Omental fat pad (tissue), 4 donors: ENCODE data around the gene KIFBP. TPM values are rescaled to one million over a fixed set of nuclear protein-coding genes. Genes with fewer than 3 reads are reported as not detected.
"Not testable (repeated sequence)": the region's sequence is repeated elsewhere in the genome, so short reads cannot be mapped to it uniquely, and the experiment has no call there.

Experiments
- ATAC-seq: fragments of 150-250 bp; one replicate; pipeline ENCODE4 v1.9.1; 2016; ENCODE audit warnings: mild to moderate bottlenecking, moderate library complexity; ENCODE audit not compliant: low FRiP score
- DNase-seq: peaks from one replicate; pipeline ENCODE4 v3.0.0-alpha.2; 2019; ENCODE audit warnings: low spot score
- CTCF ChIP-seq, 3 donors: fragments of 450-650 bp; IDR thresholded peaks; one replicate each; pipeline ENCODE4 v1.5.1; 2016 to 2017; ENCODE audit warnings: antibody characterized with exemption in 3 of 3, mild to moderate bottlenecking in 3 of 3, moderate library complexity in 2 of 3
- total RNA-seq, 4 donors: library from RNA; depleted of rRNA; stranded (reverse); fragments of >200 nt; gene quantifications; one replicate each; pipeline ENCODE4 v1.1.0, GENCODE V29; 2016

The KIFBP gene
- total RNA-seq, 4 donors from 2014 or later: 25.0 to 36.4 (median 34.7) TPM

DNA sequence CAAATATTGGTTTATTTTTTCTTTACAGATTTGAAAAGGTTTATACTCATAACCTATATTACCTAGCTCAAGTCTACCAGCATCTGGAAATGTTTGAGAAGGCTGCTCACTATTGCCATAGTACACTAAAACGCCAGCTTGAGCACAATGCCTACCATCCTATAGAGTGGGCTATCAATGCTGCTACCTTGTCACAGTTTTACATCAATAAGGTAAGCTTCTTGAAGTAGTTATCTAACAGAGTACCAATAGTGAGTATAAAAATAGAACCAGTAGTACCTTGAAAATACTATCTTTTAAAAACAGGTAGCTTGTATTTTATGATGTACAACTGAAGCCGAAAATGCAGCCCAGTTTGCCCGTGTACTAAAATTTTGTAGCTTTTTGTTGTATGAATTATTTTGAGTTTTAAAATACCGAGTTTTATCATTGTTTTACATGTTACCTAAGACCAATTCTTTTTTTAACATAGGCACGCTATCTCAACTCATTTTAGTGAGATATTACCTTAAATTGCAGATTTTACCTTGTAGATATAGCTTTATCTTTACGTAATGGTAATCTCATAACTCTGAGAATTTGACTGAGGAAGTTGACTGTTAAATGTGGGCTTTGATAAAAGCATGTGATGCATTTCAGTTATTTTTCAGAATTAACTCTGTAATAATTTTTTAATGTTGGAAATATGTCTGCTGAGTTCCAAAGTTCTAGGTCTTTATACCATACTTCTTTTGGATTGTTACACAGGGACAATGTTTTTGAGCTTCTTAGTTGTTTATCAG is 17.3 kb downstream of the KIFBP start:
- ATAC-seq (no peak), DNase-seq (no peak)
- no peak for TF ChIP-seq CTCF (IDR thresholded peaks at IDR 0.05)

DNA sequence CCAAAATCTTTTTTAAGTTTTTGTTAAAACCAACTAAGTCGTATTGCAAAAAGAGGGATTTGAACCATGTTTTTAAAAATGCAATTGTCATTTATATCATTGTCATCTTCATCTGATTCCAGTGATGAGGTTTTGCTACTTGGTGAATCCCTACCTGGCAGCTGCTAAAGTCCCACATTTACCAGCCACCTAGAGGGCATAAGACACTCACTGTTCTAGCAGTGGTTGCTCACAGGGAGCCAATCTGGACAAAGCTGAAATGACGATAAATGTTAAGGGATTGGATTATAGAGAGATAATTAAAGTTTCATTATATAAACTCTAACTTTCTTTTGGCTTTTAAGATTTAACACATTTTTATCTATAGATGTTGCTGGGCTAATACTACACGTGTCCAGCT is 18.7 kb downstream of the KIFBP start:
- TF ChIP-seq CTCF (IDR thresholded peaks at IDR 0.05): no peak
- ATAC-seq (no peak), DNase-seq (no peak)

- ATAC-seq (peak; percentile 41), DNase-seq (no peak)
- no peak for TF ChIP-seq CTCF (IDR thresholded peaks at IDR 0.05)
These were observed 20.8 kb downstream of the KIFBP start for GRCh38 chr10:69009360-69009759.

- no peak for TF ChIP-seq CTCF (IDR thresholded peaks at IDR 0.05)
- no peak for ATAC-seq
- DNase-seq: no peak
These were observed 21.6 kb downstream of the KIFBP start for GRCh38 chr10:69010151-69010640.

DNA sequence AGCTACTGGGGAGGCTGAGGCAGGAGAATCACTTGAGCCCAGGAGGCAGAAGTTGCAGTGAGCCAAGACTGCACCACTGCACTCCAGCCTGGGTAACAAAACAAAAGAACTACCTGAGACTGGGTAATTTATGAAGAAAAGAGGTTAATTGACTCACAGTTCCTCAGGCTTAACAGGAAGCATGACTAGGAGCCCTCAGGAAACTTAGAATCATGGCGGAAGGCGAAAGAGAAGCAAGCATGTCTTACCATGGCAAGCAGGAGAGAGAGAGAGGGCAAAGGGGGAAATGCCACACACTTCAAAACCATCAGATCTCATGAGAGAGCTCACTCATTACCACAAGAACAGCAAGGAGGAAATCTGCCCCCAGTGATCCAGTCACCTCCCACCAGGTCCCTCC is 24.2 kb downstream of the KIFBP start:
- not testable (repeated sequence) for DNase-seq, ATAC-seq

GRCh38 chr10:69014171-69014570 is 25.6 kb downstream of the KIFBP start:
- no peak for DNase-seq
- TF ChIP-seq CTCF (IDR thresholded peaks at IDR 0.05): no peak
- ATAC-seq: no peak

DNA sequence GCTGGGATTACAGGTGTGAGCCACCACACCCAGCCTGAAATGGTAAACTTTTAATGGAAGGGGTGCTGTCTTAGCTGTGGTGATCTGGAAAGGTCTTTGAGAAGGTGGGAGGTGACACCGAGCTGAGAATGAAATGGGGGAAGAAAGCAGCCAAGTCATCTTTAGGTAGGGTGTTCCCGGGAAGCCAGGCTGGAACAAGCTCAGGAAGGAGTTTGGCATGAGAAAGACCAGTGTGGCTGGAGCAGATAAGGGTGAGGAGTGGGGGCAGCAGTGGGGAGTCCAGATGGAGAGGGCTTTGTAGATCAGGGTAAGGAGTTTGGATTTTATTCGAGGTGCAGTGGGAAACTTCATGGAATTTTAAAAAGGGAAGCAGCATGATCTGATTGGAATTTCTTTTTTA is 30.0 kb downstream of the KIFBP start:
- ATAC-seq: no peak

More for the DNA sequence above, 30.0 kb downstream of the KIFBP start:
- TF ChIP-seq CTCF (IDR thresholded peaks at IDR 0.05): no peak
- DNase-seq: no peak
